Small intestine (tissue), 7 donors: ENCODE results near the gene FAM111B. TPM values are rescaled to one million over a fixed set of nuclear protein-coding genes. Genes with fewer than 3 reads are reported as not detected.
"Not testable (repeated sequence)": the region's sequence is repeated elsewhere in the genome, so short reads cannot be mapped to it uniquely, and the experiment has no call there.

ENCODE experiments used
- DNase-seq, 2 donors: peaks; one replicate each; pipeline versions ENCODE4 v3.0.0 to v3.0.0-alpha.2; 2013
- FAIRE-seq: peaks from 2 replicates; lab custom pipeline; 2012; peaks lifted over from hg19 to GRCh38; lab: Jason Lieb, UNC
- H3K27ac ChIP-seq, 3 donors: one replicate each; pipeline ENCODE4 v1.5.1; 2013; ENCODE audit warnings: low read length in 2 of 3, mild to moderate bottlenecking in 2 of 3, control low read depth in 1 of 3, inconsistent platforms in 1 of 3, low read depth in 1 of 3, moderate library complexity in 1 of 3
- H3K27me3 ChIP-seq, 3 donors: one replicate each; pipeline ENCODE4 v1.6.1; 2013; ENCODE audit warnings: low read length in 3 of 3, inconsistent platforms in 1 of 3; ENCODE audit not compliant: control insufficient read depth in 3 of 3, insufficient read depth in 3 of 3
- H3K36me3 ChIP-seq, 3 donors: one replicate each; pipeline ENCODE4 v1.6.1; 2013; ENCODE audit warnings: low read length in 3 of 3, inconsistent platforms in 1 of 3, low read depth in 1 of 3, mild to moderate bottlenecking in 1 of 3, moderate library complexity in 1 of 3; ENCODE audit not compliant: control insufficient read depth in 3 of 3, insufficient read depth in 2 of 3
- H3K4me1 ChIP-seq, 3 donors: one replicate each; pipeline ENCODE4 v1.6.1; 2013; ENCODE audit warnings: low read length in 2 of 3, inconsistent platforms in 1 of 3, low read depth in 1 of 3, mild to moderate bottlenecking in 1 of 3, moderate library complexity in 1 of 3; ENCODE audit not compliant: control insufficient read depth in 3 of 3, insufficient read depth in 2 of 3
- H3K4me3 ChIP-seq, 3 donors: one replicate each; pipeline ENCODE4 v1.5.1; 2013; ENCODE audit warnings: low read length in 3 of 3, control low read depth in 1 of 3, inconsistent platforms in 1 of 3, low read depth in 1 of 3, mild to moderate bottlenecking in 1 of 3, moderate library complexity in 1 of 3
- H3K9me3 ChIP-seq, 2 donors: one replicate each; pipeline ENCODE4 v1.6.1; 2013; ENCODE audit warnings: low read depth in 1 of 2, low read length in 1 of 2; ENCODE audit not compliant: control insufficient read depth in 2 of 2, insufficient read depth in 1 of 2
- WGBS, 3 donors: extraction: QIAGEN DNeasy Blood & Tissue Kit; methylation state at CpG; one replicate each; pipeline ENCODE4 v1.1.7; 2013; 5-methylcytosine and 5-hydroxymethylcytosine counted together
- polyA plus RNA-seq, 4 donors: library from polyadenylated mRNA; stranded (reverse) in 3 of 4; unstranded in 1 of 4; fragments of 200-250 nt in 3 of 4; fragments of 120-200 nt in 1 of 4; gene quantifications; one replicate each; pipeline versions ENCODE4 v1.2.1 to v1.2.3, GENCODE V29; 2013
- donor health status: healthy with polysubstance abuse.
- donor health status: control.
- donor health status: control.
- donor health status: Bipolar disorder and iron deficiency.
- donor health status: healthy.

Gene FAM111B
- polyA plus RNA-seq, 4 donors = 0.54 to 11.1 (median 3.4) TPM

DNA sequence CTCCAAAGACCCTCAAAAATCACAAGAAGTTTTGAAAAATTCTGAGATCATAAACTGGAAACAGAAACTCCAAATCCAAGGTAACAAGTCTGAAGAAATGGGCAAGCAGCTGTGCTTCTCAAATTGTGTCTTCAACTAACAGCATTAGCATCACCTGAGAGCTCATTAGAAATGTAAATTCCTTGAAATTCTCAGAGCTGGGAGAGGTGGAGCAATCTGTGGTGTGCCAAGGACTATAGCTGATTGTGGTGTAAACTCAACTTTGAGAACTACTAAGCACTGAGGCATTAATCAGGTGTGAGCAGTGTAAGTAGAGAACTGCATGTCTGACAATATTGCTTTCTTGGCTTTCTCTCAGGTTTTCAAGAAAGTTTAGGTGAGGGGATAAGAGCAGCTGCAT lies 13.5 kb upstream of the FAM111B start:
- H3K9me3 ChIP-seq, H3K36me3 ChIP-seq, H3K4me1 ChIP-seq, H3K4me3 ChIP-seq, FAIRE-seq, H3K27ac ChIP-seq, DNase-seq, H3K27me3 ChIP-seq: not testable (repeated sequence)

DNA sequence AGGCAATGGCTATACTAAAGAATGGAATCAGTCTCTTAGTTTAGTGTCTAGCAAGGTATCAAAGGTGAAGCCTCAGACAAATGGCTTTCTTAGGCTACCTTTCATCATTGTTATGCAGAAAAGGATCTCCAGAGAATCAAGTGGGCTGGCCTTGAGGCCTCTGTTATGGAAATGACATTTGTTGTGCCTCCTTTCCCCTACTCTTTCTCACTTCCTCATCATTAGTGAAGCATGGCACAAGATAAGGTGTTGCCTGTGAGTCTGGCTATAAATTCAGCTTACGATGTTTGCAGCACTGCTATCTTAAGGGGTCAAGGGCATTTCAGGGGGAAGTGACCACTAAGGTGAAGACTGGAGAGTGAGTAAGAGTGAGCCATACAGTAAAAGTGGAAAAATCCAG lies 11.8 kb upstream of the FAM111B start:
- 41 to 57% (median 52%) methylated on average over 1 of the region's 1 CpG for WGBS, 3 donors
- H3K4me1 ChIP-seq, H3K4me3 ChIP-seq, H3K9me3 ChIP-seq, H3K36me3 ChIP-seq, FAIRE-seq, H3K27ac ChIP-seq, DNase-seq, H3K27me3 ChIP-seq: not testable (repeated sequence)

DNA sequence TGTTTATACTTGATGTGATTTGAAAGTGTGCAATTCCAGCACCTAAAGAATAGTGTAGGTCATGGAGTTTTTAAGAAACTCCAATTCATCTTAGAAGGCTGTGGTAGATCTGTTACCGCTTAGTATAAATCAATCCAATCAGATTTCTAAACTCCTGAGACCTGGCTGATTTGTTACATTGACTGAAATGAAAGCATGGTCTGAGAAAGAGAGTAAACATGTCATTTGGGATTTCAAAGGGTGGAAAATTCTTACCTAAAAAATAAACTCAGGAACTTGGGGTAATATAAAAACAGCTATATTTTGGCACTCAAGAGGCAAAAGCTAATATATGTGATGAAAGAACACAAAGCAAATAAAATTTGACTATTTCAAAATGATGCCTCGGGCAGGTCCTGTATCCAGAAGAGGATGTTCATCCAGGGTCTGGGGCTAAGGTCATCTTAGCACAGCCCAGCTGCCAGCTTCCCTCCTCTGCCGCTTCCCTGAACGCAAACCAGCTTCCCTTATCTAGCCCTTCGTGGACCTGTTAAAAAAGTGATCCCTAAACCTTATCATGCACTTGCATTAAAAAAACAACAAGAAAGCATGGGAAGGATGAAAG lies 11.0 kb upstream of the FAM111B start:
- not testable (repeated sequence) for H3K27ac ChIP-seq, H3K36me3 ChIP-seq, H3K4me3 ChIP-seq, H3K9me3 ChIP-seq, DNase-seq, H3K27me3 ChIP-seq, H3K4me1 ChIP-seq, FAIRE-seq
- WGBS, 3 donors = 71 to 74% (median 74%) methylated on average over 5 of the region's 5 CpGs

DNA sequence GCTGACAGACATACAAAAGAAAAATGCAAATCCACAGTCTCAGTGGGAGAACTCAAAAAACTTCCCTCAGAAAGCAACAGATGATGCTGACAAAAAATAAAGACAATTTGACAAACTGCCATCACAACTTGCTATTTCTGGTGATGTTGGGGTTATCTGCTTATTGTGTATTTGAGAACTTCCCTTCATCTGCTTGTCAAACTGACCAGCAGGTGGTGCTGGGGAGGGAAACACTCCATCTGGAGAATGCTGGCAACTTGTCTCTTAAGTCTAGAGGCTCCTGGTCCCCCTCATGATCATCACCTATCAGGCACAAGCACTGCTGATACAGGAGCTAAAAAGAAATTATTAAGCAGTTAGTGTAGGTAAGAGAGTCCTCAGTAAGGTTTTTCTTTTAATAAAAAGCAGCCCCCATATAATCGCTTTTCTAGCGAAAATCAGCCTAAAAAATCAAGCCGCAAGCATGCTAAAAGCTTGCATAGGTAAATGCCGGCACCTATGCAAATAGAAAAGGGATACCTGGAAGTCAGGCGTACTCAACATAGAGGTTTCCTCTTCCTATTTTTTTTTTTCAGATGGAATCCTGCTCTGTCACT lies 9.8 kb upstream of the FAM111B start:
- DNase-seq = peak; percentile 66 to 76
- no peaks in the 10 kb centered on the region for H3K36me3 ChIP-seq
- H3K4me3 ChIP-seq = no peak overlapping the region
- H3K9me3 ChIP-seq = no peaks in the 10 kb centered on the region
- H3K27me3 ChIP-seq = no peaks in the 10 kb centered on the region
- WGBS, 3 donors = 84 to 92% (median 89%) methylated on average over 5 of the region's 5 CpGs
- no peak for FAIRE-seq
- no peaks in the 10 kb centered on the region for H3K4me1 ChIP-seq
- H3K27ac ChIP-seq = no peak overlapping the region

DNA sequence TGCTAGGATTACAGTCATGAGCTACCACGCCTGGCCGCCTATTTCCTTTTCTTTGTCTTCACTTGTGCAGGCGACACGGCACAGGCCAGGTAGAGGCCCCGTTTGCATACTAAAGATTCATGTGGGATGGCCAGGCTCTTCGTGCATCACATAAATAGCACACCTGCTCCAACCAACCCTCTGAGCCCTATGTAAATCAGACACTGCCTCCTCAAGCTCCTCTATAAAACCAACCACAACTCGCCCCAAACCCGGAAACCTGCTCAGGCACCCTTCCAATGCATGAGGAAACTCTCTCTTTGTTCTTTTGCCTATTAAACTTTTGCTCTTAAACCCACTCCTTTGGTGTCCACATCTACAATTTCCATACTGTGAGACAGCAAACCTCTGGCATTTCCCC lies 9.1 kb upstream of the FAM111B start:
- H3K27ac ChIP-seq, H3K27me3 ChIP-seq, FAIRE-seq, H3K9me3 ChIP-seq, H3K36me3 ChIP-seq, H3K4me1 ChIP-seq, H3K4me3 ChIP-seq, DNase-seq: not testable (repeated sequence)
- 77 to 85% (median 78%) methylated on average over 8 of the region's 8 CpGs for WGBS, 3 donors

DNA sequence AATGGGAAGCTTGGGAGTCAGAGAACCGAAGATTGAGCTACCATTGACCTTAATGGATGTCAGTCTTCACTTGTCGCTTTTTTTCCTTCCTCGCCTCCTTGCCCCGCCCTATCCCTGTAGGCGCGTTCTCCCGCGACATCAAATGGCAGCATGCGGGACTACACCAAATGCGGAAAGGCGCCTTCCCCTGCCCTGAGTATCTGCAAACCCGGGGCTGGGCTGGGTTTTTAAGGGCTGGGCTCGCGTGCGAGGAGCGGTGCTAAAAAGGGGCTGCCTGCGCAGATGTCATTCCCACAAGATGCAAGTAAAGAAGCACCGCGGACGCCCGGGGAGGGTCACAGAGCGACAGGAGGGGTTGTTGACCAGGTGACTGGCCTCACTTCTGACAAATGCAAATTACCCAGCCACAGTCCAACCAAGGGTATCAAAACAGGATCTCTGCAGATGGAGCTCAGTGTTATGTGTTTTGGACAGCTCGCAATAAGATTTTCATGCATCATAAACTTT lies 4.7 kb upstream of the FAM111B start:
- FAIRE-seq (no peak), DNase-seq (peak; percentile 75 to 79)
- Histone ChIP-seq H3K4me3 (peak overlapping the region in 2 of 3 donors; percentile 17 to 37), H3K4me1 (peaks cover 1 to 4% (median 3%) of the 10 kb centered on the region in 3 donors), H3K36me3 (no peaks in the 10 kb centered on the region), H3K27me3 (no peaks in the 10 kb centered on the region), H3K9me3 (no peaks in the 10 kb centered on the region), H3K27ac (no peak overlapping the region)
- WGBS, 3 donors = 7 to 12% (median 10%) methylated on average over 23 of the region's 23 CpGs

DNA sequence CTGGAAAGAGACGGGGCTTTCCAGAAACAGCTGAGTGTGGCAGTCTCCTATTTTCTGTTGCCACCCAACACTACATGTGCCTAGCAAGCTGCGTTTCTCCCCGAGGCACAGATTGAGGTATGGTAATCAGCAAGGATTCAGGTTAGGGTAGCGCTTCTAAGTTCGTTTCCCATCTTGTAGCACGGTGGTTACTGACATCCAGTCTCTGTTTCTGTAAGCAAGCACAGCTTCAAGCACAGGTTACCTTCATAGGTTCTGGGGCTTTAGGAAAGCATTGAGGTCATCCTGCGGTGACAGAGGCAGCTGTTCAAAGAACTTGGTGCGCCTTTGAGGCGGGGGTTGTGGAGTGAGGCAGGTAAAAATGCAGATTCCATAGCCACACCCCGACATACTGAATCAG lies 684 bp downstream of the FAM111B start:
- 4 to 19% (median 11%) methylated on average over 10 of the region's 10 CpGs for WGBS, 3 donors
- not testable (repeated sequence) for H3K9me3 ChIP-seq, H3K27ac ChIP-seq, H3K4me1 ChIP-seq, FAIRE-seq, H3K36me3 ChIP-seq, H3K27me3 ChIP-seq
- peak overlapping the region in 1 of 3 donors; percentile 47 for H3K4me3 ChIP-seq
- DNase-seq = peak in 1 of 2 donors; percentile 6

DNA sequence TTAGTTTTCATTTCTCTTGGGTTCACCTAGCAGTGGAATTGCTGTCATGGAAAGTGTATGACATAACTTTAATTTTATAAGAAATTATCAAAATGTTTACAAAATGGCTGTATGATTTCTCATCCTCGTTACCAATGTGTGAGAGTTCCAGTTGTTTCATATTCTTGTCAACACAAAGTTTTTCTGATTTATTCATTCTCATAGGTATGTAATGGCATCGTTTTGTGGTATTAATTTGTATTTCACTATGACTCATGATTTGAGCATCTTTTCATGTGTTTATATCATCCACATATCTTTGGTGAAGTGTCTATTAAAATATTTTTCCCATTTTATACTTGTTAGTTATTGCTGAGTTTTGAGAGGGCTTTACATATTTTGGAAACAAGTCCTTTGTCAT lies 5.5 kb downstream of the FAM111B start:
- FAIRE-seq = no peak
- WGBS, 3 donors = 69 to 79% (median 75%) methylated on average over 2 of the region's 2 CpGs
- peaks cover 0 to under 1% (median 0%) of the 10 kb centered on the region in 3 donors for H3K4me1 ChIP-seq
- H3K27me3 ChIP-seq = no peaks in the 10 kb centered on the region
- no peak for DNase-seq
- H3K36me3 ChIP-seq = peaks cover 0 to 6% (median 0%) of the 10 kb centered on the region in 3 donors
- H3K27ac ChIP-seq = no peak overlapping the region
- peaks cover under 1 to 21% of the 10 kb centered on the region in 2 donors for H3K9me3 ChIP-seq
- H3K4me3 ChIP-seq = no peak overlapping the region
